Spleen (tissue), 11 donors: ENCODE measurements around the gene PIAS4. TPM values are rescaled to one million over a fixed set of nuclear protein-coding genes. Genes with fewer than 3 reads are reported as not detected.

Source experiments
- DNase-seq: peaks from one replicate; pipeline ENCODE4 v3.0.0-alpha.2; 2020
- H3K27ac ChIP-seq, 8 donors: fragments of 200-600 bp; sonication (generic) in 7 of 8; 1 replicate in 4 of 8; 2 replicates in 4 of 8; pipeline versions ENCODE4 v1.5.0 to v1.8.0; 2016 to 2021; ENCODE audit warnings: inconsistent platforms in 4 of 8, mild to moderate bottlenecking in 4 of 8, moderate library complexity in 1 of 8
- H3K27me3 ChIP-seq, 7 donors: fragments of 200-600 bp; sonication (generic) in 6 of 7; replicated peaks in 1 of 7; 1 replicate in 4 of 7; 2 replicates in 3 of 7; pipeline versions ENCODE4 v1.5.0 to v1.8.0; 2016 to 2021; ENCODE audit warnings: inconsistent platforms in 3 of 7, mild to moderate bottlenecking in 1 of 7
- H3K36me3 ChIP-seq, 6 donors: fragments of 200-600 bp; sonication (generic) in 5 of 6; 1 replicate in 4 of 6; 2 replicates in 2 of 6; pipeline versions ENCODE4 v1.5.0 to v1.8.0; 2016 to 2021; ENCODE audit warnings: inconsistent platforms in 2 of 6
- H3K4me1 ChIP-seq, 6 donors: fragments of 200-600 bp; sonication (generic) in 5 of 6; 1 replicate in 3 of 6; 2 replicates in 3 of 6; pipeline versions ENCODE4 v1.5.0 to v1.8.0; 2016 to 2021; ENCODE audit warnings: inconsistent platforms in 3 of 6
- H3K4me3 ChIP-seq, 8 donors: fragments of 200-600 bp; sonication (generic) in 7 of 8; 1 replicate in 4 of 8; 2 replicates in 4 of 8; pipeline versions ENCODE4 v1.5.0 to v1.8.0; 2016 to 2021; ENCODE audit warnings: inconsistent platforms in 4 of 8, mild to moderate bottlenecking in 4 of 8, moderate library complexity in 2 of 8
- H3K9me3 ChIP-seq, 8 donors: fragments of 200-600 bp; sonication (generic) in 7 of 8; 1 replicate in 4 of 8; 2 replicates in 4 of 8; pipeline versions ENCODE4 v1.5.0 to v1.8.0; 2016 to 2021; ENCODE audit warnings: inconsistent platforms in 4 of 8
- CTCF ChIP-seq, 11 experiments: fragments of 200-600 bp in 7 of 11; fragments of 450-650 bp in 4 of 11; sonication (generic) in 4 of 11; IDR thresholded peaks in 8 of 11; conservative IDR thresholded peaks in 3 of 11; 1 replicate in 7 of 11; 2 replicates in 4 of 11; pipeline versions ENCODE4 v1.4.0 to v1.8.0; 2016 to 2021; ENCODE audit warnings: antibody characterized with exemption in 11 of 11, inconsistent platforms in 4 of 11, mild to moderate bottlenecking in 1 of 11
- POLR2A ChIP-seq, 3 donors: fragments of 450-650 bp; IDR thresholded peaks; one replicate each; pipeline ENCODE4 v1.5.1; 2017; ENCODE audit warnings: antibody characterized with exemption in 3 of 3, mild to moderate bottlenecking in 1 of 3
- POLR2AphosphoS5 ChIP-seq, 3 donors: sonication (generic); formaldehyde crosslinking; IDR thresholded peaks; one replicate each; pipeline ENCODE4 v1.5.1; 2017; ENCODE audit warnings: antibody characterized with exemption in 3 of 3
- WGBS, 5 donors: extraction: QIAGEN DNeasy Blood & Tissue Kit in 3 of 5; methylation state at CpG; one replicate each; pipeline versions ENCODE4 v1.1.5 to v1.1.7; 2013 to 2018; 5-methylcytosine and 5-hydroxymethylcytosine counted together
- intact Hi-C: fragments of 100-400 bp; cut with DNase I; formaldehyde crosslinking; loops from one replicate; pipeline ENCODE4 v1.15.0; 2023; ENCODE audit warnings: low total_unique reads
- polyA plus RNA-seq, 3 donors: library from polyadenylated mRNA; stranded (reverse); fragments of 200-250 nt; gene quantifications; one replicate each; pipeline ENCODE4 v1.2.1, GENCODE V29; 2013
- total RNA-seq, 7 donors: library from RNA; depleted of rRNA in 3 of 7; stranded (reverse); fragments of >200 nt in 3 of 7; fragmentation: NEBNext Ultra II Directional in 4 of 7; extraction: Animal tissue kit (Norgen Biotek cat#: 25700) in 4 of 7; gene quantifications; one replicate each; pipeline versions ENCODE4 v1.1.0 to v1.2.1, GENCODE V29; 2016 to 2021
- donor health status: healthy with polysubstance abuse.
- donor health status: DM: no; HTN: no; CAD: no; lungs with moderate emphysema.
- donor health status: DM: no; HTN: no; CAD: no.
- donor health status: Bipolar disorder and iron deficiency.
- donor health status: healthy.
- donor health status: DM: no; HTN: no; CAD: no.
- donor health status: DM: yes; HTN: yes; CAD: no.

The PIAS4 gene
- total and polyA plus RNA-seq, 10 donors, result 6.2 to 30.5 (median 22.3) TPM

GRCh38 chr19:4033028-4033956, 25.8 kb downstream of the PIAS4 start:
- DNase-seq, result no peak
- Histone ChIP-seq H3K36me3 (peaks cover 0 to 95% (median 70%) of the 10 kb centered on the region in 6 donors), H3K27me3 (no peaks in the 10 kb centered on the region), H3K4me1 (peaks cover 0 to 10% (median 2%) of the 10 kb centered on the region in 6 donors), H3K9me3 (no peaks in the 10 kb centered on the region), H3K27ac (no peak overlapping the region), H3K4me3 (no peak overlapping the region)
- intact Hi-C loops, result no loop called here
- TF ChIP-seq POLR2AphosphoS5 (IDR thresholded peaks at IDR 0.05) (peak; percentile 13 to 66 (median 20)), CTCF (IDR thresholded peaks at IDR 0.05 in 8 of 11, conservative IDR thresholded peaks at IDR 0.05 in 3 of 11) (no peak), POLR2A (IDR thresholded peaks at IDR 0.05) (no peak)
- 89 to 94% (median 91%) methylated on average over 42 to 63 of the region's 63 CpGs for WGBS, 5 donors

- Histone ChIP-seq H3K4me3 (no peak overlapping the region), H3K9me3 (no peaks in the 10 kb centered on the region), H3K4me1 (peaks cover 0 to 20% (median 8%) of the 10 kb centered on the region in 6 donors), H3K27ac (peak overlapping the region in 1 of 8 donors; percentile 11), H3K27me3 (no peaks in the 10 kb centered on the region), H3K36me3 (peaks cover 0 to 95% (median 67%) of the 10 kb centered on the region in 6 donors)
- WGBS, 5 donors, result 87 to 93% (median 89%) methylated on average over 16 to 34 of the region's 34 CpGs
- TF ChIP-seq POLR2A (IDR thresholded peaks at IDR 0.05) (no peak), CTCF (IDR thresholded peaks at IDR 0.05 in 8 of 11, conservative IDR thresholded peaks at IDR 0.05 in 3 of 11) (no peak), POLR2AphosphoS5 (IDR thresholded peaks at IDR 0.05) (peak in 1 of 3 donors; percentile 44)
- intact Hi-C loops, result no loop called here
- no peak for DNase-seq
These were observed 26.8 kb downstream of the PIAS4 start for GRCh38 chr19:4034048-4035017.

GRCh38 chr19:4035018-4035566, 27.6 kb downstream of the PIAS4 start:
- peaks cover 0 to 26% (median 9%) of the 10 kb centered on the region in 6 donors for H3K4me1 ChIP-seq
- no peak overlapping the region for H3K4me3 ChIP-seq
- no peaks in the 10 kb centered on the region for H3K27me3 ChIP-seq
- peaks cover 0 to 92% (median 59%) of the 10 kb centered on the region in 6 donors for H3K36me3 ChIP-seq
- intact Hi-C loops, result no loop called here
- 83 to 94% (median 85%) methylated on average over 14 to 19 of the region's 19 CpGs for WGBS, 5 donors
- TF ChIP-seq POLR2A (IDR thresholded peaks at IDR 0.05) (no peak), POLR2AphosphoS5 (IDR thresholded peaks at IDR 0.05) (peak in 2 of 3 donors; percentile 32 to 58)
- H3K27ac ChIP-seq, result peak overlapping the region in 1 of 8 donors; percentile 11
- DNase-seq, result no peak
- no peaks in the 10 kb centered on the region for H3K9me3 ChIP-seq

- no peak for TF ChIP-seq POLR2AphosphoS5 (IDR thresholded peaks at IDR 0.05)
- DNase-seq, result no peak
- Histone ChIP-seq H3K4me1 (peaks cover 0 to 31% (median 9%) of the 10 kb centered on the region in 6 donors), H3K27ac (no peak overlapping the region), H3K36me3 (peaks cover 0 to 92% (median 57%) of the 10 kb centered on the region in 6 donors), H3K27me3 (no peaks in the 10 kb centered on the region), H3K4me3 (no peak overlapping the region), H3K9me3 (no peaks in the 10 kb centered on the region)
- intact Hi-C loops, result no loop called here
- 84 to 88% (median 86%) methylated on average over 9 to 10 of the region's 10 CpGs for WGBS, 5 donors
These were observed 28.0 kb downstream of the PIAS4 start for GRCh38 chr19:4035582-4035981.
